Erythroblast (primary cell): ENCODE data around the gene FRS2.

Experiments used
- GATA1 ChIP-seq: IDR thresholded peaks from 2 replicates; pipeline ENCODE4 v1.6.1; 2011; ENCODE audit warnings: low read depth, mild to moderate bottlenecking, control low read depth, low read length, moderate library complexity
- POLR2A ChIP-seq: IDR thresholded peaks from 2 replicates; pipeline ENCODE4 v1.6.1; 2011; ENCODE audit warnings: mild to moderate bottlenecking, low read length

- TF ChIP-seq POLR2A = no peak
- no peak for TF ChIP-seq GATA1
Observed at GRCh38 chr12:69524755-69525469, 54.7 kb downstream of the FRS2 start.
